ENCODE data around the gene CLRN3.

GRCh38 chr10:127834221-127834620 is 58.5 kb downstream of the CLRN3 start:
- no peak for TF ChIP-seq CTCF (IDR thresholded peaks at IDR 0.05)
- TF ChIP-seq POLR2A (IDR thresholded peaks at IDR 0.05) = no peak

Data from breast epithelium (tissue), 3 donors.